CD4-positive, alpha-beta T cell treated with Interleukin-4 for 1 hour (primary cell): ENCODE measurements around the gene PSME1.

Experiments
- DNase-seq, 2 donors: peaks; one replicate each; pipeline ENCODE4 v3.0.0-alpha.2; 2020 to 2022

The PSME1 gene

DNA sequence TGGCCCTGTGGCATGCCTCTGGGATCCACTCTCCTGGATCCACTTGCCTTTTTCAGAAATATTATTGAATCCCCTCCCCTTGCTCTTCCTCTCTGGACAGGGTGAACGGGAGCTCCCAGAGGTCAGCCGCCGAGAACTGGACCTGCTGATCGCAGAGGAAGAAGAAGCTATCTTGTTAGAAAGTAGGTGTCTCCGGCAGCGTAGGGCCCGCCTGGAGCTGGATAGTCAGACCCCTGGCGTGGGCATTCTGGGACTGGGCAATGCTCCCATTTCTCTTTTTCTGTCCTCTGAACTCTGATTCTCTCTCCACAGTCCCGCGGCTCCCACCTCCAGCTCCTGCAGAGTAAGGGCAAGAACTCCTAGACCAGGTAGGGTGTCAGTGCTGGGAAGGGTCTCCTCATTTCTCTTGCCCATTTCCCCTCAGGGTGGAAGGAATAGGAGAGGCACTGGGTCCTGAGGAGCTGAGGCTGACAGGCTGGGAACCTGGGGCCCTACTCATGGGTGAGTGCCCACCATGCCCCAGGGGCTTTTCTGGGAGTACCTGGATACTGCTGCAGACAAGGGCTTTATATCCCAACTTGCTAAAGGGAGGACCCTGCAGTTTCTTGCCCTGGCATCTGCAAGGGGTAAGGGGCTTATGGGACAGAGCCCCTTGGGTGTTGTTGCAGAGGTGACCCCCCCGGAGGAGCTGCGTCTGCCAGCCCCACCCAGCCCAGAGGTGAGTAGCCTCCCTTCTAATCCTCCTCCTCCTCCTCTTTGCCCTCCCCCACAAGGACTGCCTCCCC is 41.2 kb downstream of the PSME1 start:
- no peak for DNase-seq

GRCh38 chr14:24177891-24178290 is 41.9 kb downstream of the PSME1 start:
- DNase-seq: no peak

DNA sequence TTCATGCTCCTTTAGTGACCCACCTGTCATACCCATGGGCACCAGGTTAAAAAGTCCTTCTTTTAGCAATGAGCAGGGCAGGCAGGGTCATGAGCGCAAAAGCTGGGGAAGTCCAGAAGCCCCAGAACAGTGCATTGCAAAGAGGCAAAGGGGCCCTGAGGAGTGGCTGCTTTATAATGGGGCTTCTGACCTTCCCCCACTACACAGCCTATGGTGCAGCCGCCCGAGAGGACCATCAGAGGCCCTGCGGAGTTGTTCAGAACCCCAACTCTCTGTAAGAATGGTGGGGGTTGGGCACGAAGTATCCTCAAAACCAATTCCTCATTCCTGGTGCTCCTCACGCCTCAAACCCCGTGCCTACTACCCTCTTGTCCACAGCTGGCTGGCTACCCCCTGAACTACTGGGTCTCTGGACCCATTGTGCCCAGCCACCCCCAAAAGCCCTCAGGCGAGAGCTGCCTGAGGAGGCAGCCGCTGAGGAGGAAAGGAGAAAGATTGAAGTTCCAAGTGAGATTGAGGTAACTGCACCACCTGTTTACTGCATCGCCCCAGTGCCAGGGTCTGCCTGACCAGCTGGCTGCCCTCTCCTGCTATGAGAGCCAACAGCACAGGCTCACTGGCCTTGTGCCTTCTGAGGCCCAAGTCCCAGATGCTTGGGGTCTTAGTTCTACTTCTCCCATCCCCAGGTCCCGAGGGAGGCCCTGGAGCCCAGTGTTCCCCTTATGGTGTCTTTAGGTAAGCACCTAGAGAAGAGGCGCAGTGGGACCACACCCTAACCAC is 42.6 kb downstream of the PSME1 start:
- no peak for DNase-seq

DNA sequence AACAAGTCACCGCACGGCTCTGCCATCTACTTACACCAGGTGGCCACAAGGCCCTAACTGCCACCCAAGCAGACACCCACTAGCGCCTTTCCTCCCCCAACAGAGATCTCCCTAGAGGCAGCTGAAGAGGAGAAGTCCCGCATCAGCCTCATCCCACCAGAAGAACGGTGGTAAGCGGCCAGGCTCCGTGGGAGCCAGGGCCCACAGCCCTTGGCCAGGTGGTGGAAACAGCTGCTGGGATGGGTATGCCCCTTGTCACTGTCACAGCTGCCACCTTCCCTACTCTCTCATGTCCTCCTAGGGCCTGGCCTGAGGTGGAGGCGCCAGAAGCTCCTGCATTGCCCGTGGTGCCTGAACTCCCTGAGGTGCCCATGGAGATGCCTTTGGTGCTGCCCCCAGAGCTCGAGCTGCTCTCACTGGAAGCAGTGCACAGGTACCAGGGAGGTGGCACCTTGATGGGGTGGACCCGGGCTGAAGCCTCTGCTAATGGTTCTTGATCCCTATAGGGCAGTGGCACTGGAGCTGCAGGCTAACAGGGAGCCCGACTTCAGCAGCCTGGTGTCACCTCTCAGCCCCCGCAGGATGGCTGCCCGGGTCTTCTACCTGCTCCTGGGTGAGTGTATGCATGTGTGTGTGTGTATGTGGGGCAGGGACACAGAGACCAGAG is 43.4 kb downstream of the PSME1 start:
- DNase-seq: no peak

DNA sequence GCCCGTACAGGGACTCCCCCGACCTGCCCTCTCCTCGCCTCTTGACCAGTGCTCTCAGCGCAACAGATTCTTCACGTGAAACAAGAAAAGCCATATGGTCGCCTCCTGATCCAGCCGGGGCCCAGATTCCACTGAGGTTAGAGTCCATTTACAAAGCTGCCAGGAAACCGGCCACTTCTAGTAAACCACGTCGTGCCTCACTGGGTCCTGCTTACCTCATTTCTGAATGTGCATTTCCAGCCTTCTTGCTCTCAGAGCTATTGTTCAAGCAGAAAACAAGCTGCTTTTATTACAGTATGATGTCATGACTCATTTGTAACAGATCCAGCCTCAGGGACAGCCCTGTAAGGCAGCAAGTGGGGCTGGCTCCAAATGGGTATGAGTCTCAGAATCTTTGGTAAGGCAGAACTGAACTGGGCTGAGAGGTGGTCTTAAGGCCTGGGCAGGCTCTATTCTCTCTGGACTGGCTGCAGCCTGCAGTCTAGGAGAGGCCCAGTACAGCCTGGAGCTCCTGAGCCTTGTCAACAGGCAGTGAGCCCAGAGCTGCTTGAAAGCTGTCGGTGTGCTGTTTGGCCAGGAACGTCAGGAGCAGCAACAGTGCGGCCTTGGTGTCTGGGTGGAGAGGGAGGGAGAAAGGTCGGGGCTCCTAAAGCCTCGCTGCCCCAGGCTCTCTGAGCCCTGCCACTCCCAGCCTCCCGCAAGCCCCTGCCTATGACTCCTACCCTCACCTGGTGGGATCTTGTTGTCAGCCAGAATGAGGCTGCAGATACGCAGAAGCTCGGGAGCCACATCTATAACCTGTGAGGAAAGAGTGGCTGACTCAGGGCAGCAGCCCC is 44.2 kb downstream of the PSME1 start:
- no peak for DNase-seq

- DNase-seq: no peak
Measured at GRCh38 chr14:24181371-24182077, 45.5 kb downstream of the PSME1 start.

GRCh38 chr14:24182110-24182882 is 46.3 kb downstream of the PSME1 start:
- DNase-seq: no peak

DNA sequence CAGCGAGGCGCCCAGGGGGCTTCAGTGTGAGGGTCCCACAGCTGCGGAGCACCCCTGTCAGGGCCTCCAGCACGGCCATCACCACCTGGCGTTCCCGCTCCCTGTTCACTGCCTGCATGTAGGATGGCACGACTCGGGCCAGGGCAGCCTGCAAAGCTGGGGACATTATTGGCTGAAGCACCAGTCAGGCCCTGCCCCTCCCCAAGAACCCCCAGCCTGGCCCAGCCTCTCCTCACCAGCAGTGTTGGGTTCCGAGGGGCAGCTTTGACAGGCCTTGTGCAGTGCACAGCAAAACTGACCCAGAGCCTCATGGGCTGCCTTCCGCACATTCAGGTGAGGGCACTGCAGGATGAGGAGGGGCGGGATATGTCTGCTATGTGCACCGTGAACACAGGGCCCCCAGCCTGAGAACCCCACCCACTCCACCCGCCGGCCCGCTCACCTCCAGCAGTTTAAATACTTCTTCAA is 47.1 kb downstream of the PSME1 start:
- DNase-seq: no peak

GRCh38 chr14:24184104-24184970 is 48.3 kb downstream of the PSME1 start:
- DNase-seq: no peak

DNA sequence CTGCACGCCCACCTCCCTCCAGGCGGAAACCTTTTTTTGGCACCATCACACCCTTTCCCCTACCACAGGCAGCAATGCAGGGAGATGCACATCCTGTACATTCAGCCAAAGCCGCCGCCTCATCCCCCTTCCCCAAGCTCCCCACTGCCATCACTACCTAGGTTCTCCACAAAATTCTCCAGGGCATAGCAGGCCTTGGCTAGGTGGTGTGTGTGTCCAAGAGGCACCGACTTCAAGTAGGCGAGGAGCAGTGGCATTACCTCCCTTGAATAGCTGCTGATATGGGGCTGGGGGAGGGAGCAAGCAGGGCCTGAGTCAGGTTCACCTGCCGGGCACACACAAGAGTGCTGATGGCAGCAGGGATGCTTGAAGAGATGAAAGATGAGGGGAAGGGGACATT is 49.0 kb downstream of the PSME1 start:
- DNase-seq: no peak

DNA sequence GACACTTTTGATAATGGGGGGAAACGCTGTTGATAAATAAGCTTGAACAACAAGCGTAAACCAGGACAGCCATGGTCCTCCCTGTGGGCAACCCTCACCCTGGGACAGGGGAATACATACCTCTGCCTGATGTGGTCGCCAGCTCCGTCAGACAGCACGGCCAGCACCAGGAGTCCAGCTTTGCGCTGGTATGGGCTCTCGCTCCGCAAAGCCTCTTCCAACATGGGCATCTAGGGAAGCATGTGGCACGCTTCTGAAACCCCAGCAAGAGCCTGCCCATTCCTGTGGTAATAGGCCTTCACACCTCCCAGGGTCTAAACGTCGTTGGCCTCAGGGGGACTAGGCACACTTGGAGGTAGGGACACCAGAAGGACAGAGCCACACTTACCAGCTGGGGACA is 49.7 kb downstream of the PSME1 start:
- DNase-seq: no peak

DNA sequence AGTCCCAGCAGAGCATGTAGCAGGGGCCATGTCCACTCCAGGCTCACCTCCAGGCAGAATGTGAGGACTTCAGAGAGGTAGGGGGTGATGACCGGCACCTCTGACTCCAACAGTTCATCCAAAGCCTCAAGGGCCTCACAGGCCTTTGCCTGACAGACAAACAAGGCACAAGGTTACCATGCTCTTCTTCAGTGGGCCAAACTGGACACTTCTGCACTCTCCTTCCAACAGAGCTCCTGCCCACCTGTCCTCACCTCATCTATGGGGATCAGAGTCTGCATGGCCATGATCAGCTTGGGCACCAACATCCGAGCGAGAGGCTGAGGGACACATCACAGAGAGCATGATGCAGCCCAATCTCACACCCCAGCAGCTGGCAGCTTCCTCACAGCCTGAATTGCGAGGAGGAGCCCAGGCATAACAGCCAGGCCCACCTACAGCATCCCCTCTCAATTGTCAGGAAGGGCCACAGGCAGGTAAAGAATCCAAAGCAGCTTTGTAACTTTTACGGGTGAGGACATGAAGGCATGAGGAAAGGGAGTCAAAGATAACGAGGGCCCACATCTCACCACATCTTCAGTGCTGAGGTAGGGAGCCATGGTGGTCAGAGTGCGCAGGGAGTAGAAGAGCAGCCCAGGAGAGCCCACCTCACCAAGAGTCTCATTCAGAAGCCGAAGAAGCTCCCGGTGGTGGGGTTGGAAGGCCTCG is 51.0 kb downstream of the PSME1 start:
- DNase-seq: no peak

GRCh38 chr14:24187539-24187915 is 51.5 kb downstream of the PSME1 start:
- DNase-seq: no peak
